HepG2 (cell line): ENCODE measurements around the gene MAGEA10. TPM values are rescaled to one million over a fixed set of nuclear protein-coding genes. Genes with fewer than 3 reads are reported as not detected.
"Not testable (repeated sequence)": the region's sequence is repeated elsewhere in the genome, so short reads cannot be mapped to it uniquely, and the experiment has no call there.

Experiments
- ATAC-seq: fragments of 200-7000 bp; cut with Tn5 transposase; 3 replicates; pipeline ENCODE4 v1.9.1; 2020; ENCODE audit warnings: mild to moderate bottlenecking, moderate library complexity
- BruUV-seq: library from RNA; stranded (reverse); fragments of 400-500 nt; replicated peaks from 2 replicates; lab custom pipeline; 2021; lab: Mats Ljungman, UMichigan
- CTCF ChIA-PET: fragments of 300-600 bp; formaldehyde crosslinking; extraction: SDS; loops from one replicate; lab custom pipeline; 2021; ENCODE audit warnings: low total read pairs, inconsistent platforms, low intra/inter-chr PET ratio; lab: Yijun Ruan, JAX
- POLR2A ChIA-PET: fragments of 350-600 bp; sonication (Branson Sonifier 250); formaldehyde crosslinking; loops from one replicate; lab custom pipeline; 2020; ENCODE audit warnings: antibody characterized with exemption, inconsistent platforms; lab: Yijun Ruan, JAX
- DNase-seq: peaks from one replicate; pipeline ENCODE4 v3.0.0-alpha.2; 2015; ENCODE audit warnings: low spot score
- FAIRE-seq: peaks from 3 replicates; lab custom pipeline; 2011; peaks lifted over from hg19 to GRCh38; lab: Jason Lieb, UNC
- H2AFZ ChIP-seq: one replicate; pipeline ENCODE4 v1.6.1; 2011; ENCODE audit warnings: low read length, inconsistent platforms
- H3K27ac ChIP-seq: fragments of 300-600 bp; 3 replicates; pipeline ENCODE4 v1.8.0; 2011; ENCODE audit warnings: mixed run types, mild to moderate bottlenecking, mixed read lengths, low read length, inconsistent platforms; ENCODE audit not compliant: insufficient read depth; ENCODE audit errors: extremely low read length
- H3K27me3 ChIP-seq, 2 experiments: fragments of 200-600 bp in 1 of 2; 2 replicates in 1 of 2; 3 replicates in 1 of 2; pipeline versions ENCODE4 v1.6.0 to v1.8.0; 2011; ENCODE audit warnings: low read length in 2 of 2, mild to moderate bottlenecking in 2 of 2, moderate library complexity in 2 of 2, inconsistent platforms in 1 of 2; ENCODE audit not compliant: insufficient read depth in 2 of 2, control insufficient read depth in 1 of 2
- H3K36me3 ChIP-seq, 2 experiments: fragments of 200-600 bp in 1 of 2; replicated peaks in 1 of 2; 2 replicates in 1 of 2; 3 replicates in 1 of 2; pipeline versions ENCODE4 v1.5.1 to v1.8.0; 2011; ENCODE audit warnings: low read length in 2 of 2, inconsistent platforms in 1 of 2; ENCODE audit not compliant: insufficient read depth in 2 of 2, control insufficient read depth in 1 of 2
- H3K4me1 ChIP-seq: 2 replicates; pipeline ENCODE4 v1.5.1; 2012; ENCODE audit warnings: low read length, inconsistent platforms; ENCODE audit not compliant: insufficient read depth
- H3K4me2 ChIP-seq: 2 replicates; pipeline ENCODE4 v1.6.0; 2011; ENCODE audit warnings: low read depth, low read length, inconsistent platforms
- H3K4me3 ChIP-seq, 3 experiments: fragments of 200-600 bp in 1 of 3; sonication (generic), shearing (Covaris generic) in 1 of 3; replicated peaks in 1 of 3; 2 replicates each; pipeline ENCODE4 v1.5.1; 2011 to 2016; ENCODE audit warnings: low read length in 3 of 3, inconsistent platforms in 2 of 3, low read depth in 2 of 3, mild to moderate bottlenecking in 2 of 3, control low read depth in 1 of 3, mixed read lengths in 1 of 3; ENCODE audit not compliant: insufficient read depth in 1 of 3
- H3K79me2 ChIP-seq: one replicate; pipeline ENCODE4 v1.6.1; 2011; ENCODE audit warnings: low read length, inconsistent platforms; ENCODE audit not compliant: insufficient read depth
- H3K9ac ChIP-seq: 2 replicates; pipeline ENCODE4 v1.6.0; 2011; ENCODE audit warnings: mild to moderate bottlenecking, low read depth, low read length, inconsistent platforms; ENCODE audit not compliant: insufficient read depth
- H3K9me3 ChIP-seq: 2 replicates; pipeline ENCODE4 v1.5.1; 2012; ENCODE audit warnings: mild to moderate bottlenecking, low read length
- H4K20me1 ChIP-seq: 2 replicates; pipeline ENCODE4 v1.6.0; 2011; ENCODE audit warnings: inconsistent platforms, mild to moderate bottlenecking, low read length, moderate library complexity; ENCODE audit not compliant: insufficient read depth
- IKZF1 ChIP-seq: fragments of 450-650 bp; IDR thresholded peaks from 2 replicates; pipeline ENCODE4 v1.7.1; 2016
- ISL2 ChIP-seq: sonication (generic); formaldehyde crosslinking; IDR thresholded peaks from 2 replicates; pipeline ENCODE4 v1.5.0; 2020; ENCODE audit warnings: missing genetic modification reagents
- KDM3A ChIP-seq: IDR thresholded peaks from 2 replicates; pipeline ENCODE4 v1.6.1; 2018; ENCODE audit warnings: low read depth, missing compliant biosample characterization
- TMF1 ChIP-seq: sonication (generic); formaldehyde crosslinking; IDR thresholded peaks from 2 replicates; pipeline ENCODE4 v1.8.1; 2022; ENCODE audit warnings: low read depth, missing genetic modification reagents
- TP53 ChIP-seq: sonication (generic); formaldehyde crosslinking; conservative IDR thresholded peaks from 2 replicates; pipeline ENCODE4 v1.4.0; 2020; ENCODE audit warnings: missing genetic modification reagents
- ZC3H13 ChIP-seq: sonication (generic); formaldehyde crosslinking; IDR thresholded peaks from 2 replicates; pipeline ENCODE4 v1.8.1; 2023; ENCODE audit warnings: mild to moderate bottlenecking, missing genetic modification reagents, moderate library complexity
- ZNF282 ChIP-seq: fragments of 450-650 bp; IDR thresholded peaks from 2 replicates; pipeline ENCODE4 v1.6.1; 2018; ENCODE audit not compliant: partially characterized antibody
- ZNF335 ChIP-seq: sonication (generic); formaldehyde crosslinking; IDR thresholded peaks from 2 replicates; pipeline ENCODE4 v1.4.0; 2020; ENCODE audit warnings: missing genetic modification reagents
- ZNF792 ChIP-seq: IDR thresholded peaks from 2 replicates; pipeline ENCODE4 v1.6.1; 2016
- WGBS: methylation state at CpG from one replicate; pipeline ENCODE4 v1.1.6; 2017; ENCODE audit warnings: low lambda C conversion rate; 5-methylcytosine and 5-hydroxymethylcytosine counted together
- in situ Hi-C: cut with HindIII; loops from 2 replicates; pipeline ENCODE4 v1.10.0; 2017; ENCODE audit warnings: low pct_unique_long_range_greater_than_20kb; ENCODE audit not compliant: extremely low pct_ligation_motif_present
- intact Hi-C: fragments of 100-400 bp; cut with micrococcal nuclease; formaldehyde crosslinking; loops from one replicate; pipeline ENCODE4 v1.10.0; 2022; ENCODE audit not compliant: unreplicated experiment
- polyA plus RNA-seq, 8 experiments: library from polyadenylated mRNA; depleted of rRNA in 3 of 8; stranded (reverse) in 7 of 8; unstranded in 1 of 8; fragments of >200 nt; fragmentation: Illumina TruSeq in 4 of 8; extraction: Trizol in 4 of 8; gene quantifications; 2 replicates each; pipeline versions ENCODE4 v1.2.1 to v1.2.3, GENCODE V29; 2011 to 2016; ENCODE audit warnings: low read depth in 4 of 8, missing spikeins in 1 of 8, mixed read lengths in 1 of 8; ENCODE audit not compliant: insufficient read depth in 1 of 8
- total RNA-seq, 5 experiments: library from RNA; depleted of rRNA; stranded (reverse); fragments of >200 nt; fragmentation: Illumina TruSeq; extraction: Trizol; gene quantifications; 2 replicates each; pipeline ENCODE4 v1.2.3, GENCODE V29; 2016; ENCODE audit warnings: low read depth in 1 of 5

MAGEA10 gene
- total and polyA plus RNA-seq, 2 of the 13 experiments (the other 11 are each of a cell fraction or from before 2014, with no cell fraction given), result not detected

GRCh38 chrX:152177497-152178269, 39.3 kb upstream of the MAGEA10 start:
- DNase-seq, result no peak
- no peaks in the 10 kb centered on the region for H3K27me3 ChIP-seq
- no peaks in the 10 kb centered on the region for H3K36me3 ChIP-seq
- FAIRE-seq, result no peak
- ChIA-PET POLR2A (no interaction called here), CTCF (no interaction called here)
- H3K79me2 ChIP-seq, result no peaks in the 10 kb centered on the region
- no peak overlapping the region for H3K4me2 ChIP-seq
- in situ Hi-C loops, result no loop called here
- no peaks in the 10 kb centered on the region for H3K9me3 ChIP-seq
- no peak overlapping the region for H2AFZ ChIP-seq
- TF ChIP-seq ZNF335 (CRISPR knock-in tag) (no peak), TMF1 (CRISPR knock-in tag) (no peak), KDM3A (CRISPR knock-in tag) (no peak), ZNF282 (no peak), TP53 (CRISPR knock-in tag) (no peak), ZC3H13 (CRISPR knock-in tag) (no peak), ZNF792 (CRISPR knock-in tag) (no peak)
- ATAC-seq, result no peak
- H3K9ac ChIP-seq, result no peak overlapping the region
- no peak overlapping the region for H3K4me3 ChIP-seq
- H3K4me1 ChIP-seq, result no peaks in the 10 kb centered on the region
- intact Hi-C loops, result no loop called here
- no peak overlapping the region for H3K27ac ChIP-seq
- 61% methylated on average over 5 of the region's 5 CpGs for WGBS
- no TSS peak for BruUV-seq
- no peaks in the 10 kb centered on the region for H4K20me1 ChIP-seq

- Histone ChIP-seq H3K27ac (no peak overlapping the region), H3K4me2 (no peak overlapping the region), H4K20me1 (no peaks in the 10 kb centered on the region), H3K79me2 (no peaks in the 10 kb centered on the region), H2AFZ (no peak overlapping the region), H3K9me3 (no peaks in the 10 kb centered on the region), H3K27me3 (no peaks in the 10 kb centered on the region), H3K9ac (no peak overlapping the region), H3K4me1 (no peaks in the 10 kb centered on the region), H3K4me3 (no peak overlapping the region), H3K36me3 (no peaks in the 10 kb centered on the region)
- 33% methylated on average over 4 of the region's 4 CpGs for WGBS
- DNase-seq, result no peak
- ChIA-PET POLR2A (no interaction called here), CTCF (no interaction called here)
- intact Hi-C loops (no loop called here), in situ Hi-C loops (no loop called here)
- no peak for TF ChIP-seq ISL2 (CRISPR knock-in tag)
- TF ChIP-seq IKZF1, result no peak
- no peak for FAIRE-seq
- ATAC-seq, result no peak
- no TSS peak for BruUV-seq
Measured at GRCh38 chrX:152177052-152177451, 38.7 kb upstream of the MAGEA10 start.

GRCh38 chrX:152175892-152176291, 37.5 kb upstream of the MAGEA10 start:
- WGBS, result 20% methylated on average over 4 of the region's 4 CpGs
- FAIRE-seq, H3K9me3 ChIP-seq, H3K4me3 ChIP-seq, CTCF ChIA-PET, H3K4me2 ChIP-seq, H3K79me2 ChIP-seq, H3K27me3 ChIP-seq, DNase-seq, BruUV-seq, H2AFZ ChIP-seq, H3K4me1 ChIP-seq, H3K9ac ChIP-seq, in situ Hi-C loops, H3K27ac ChIP-seq, H3K36me3 ChIP-seq, POLR2A ChIA-PET, H4K20me1 ChIP-seq, ATAC-seq, intact Hi-C loops: not testable (repeated sequence)
